IMR-90 (cell line): ENCODE measurements around the gene NUCB1. TPM values are rescaled to one million over a fixed set of nuclear protein-coding genes. Genes with fewer than 3 reads are reported as not detected.
A peak's percentile ranks its signal among the peaks of the same experiment; 100 is the strongest.

ENCODE experiments used
- ATAC-seq: fragments of 200-7000 bp; cut with Tn5 transposase; 2 replicates; pipeline ENCODE4 v1.9.1; 2020; ENCODE audit warnings: low read depth, mild to moderate bottlenecking, moderate library complexity
- BruUV-seq: library from RNA; stranded (reverse); fragments of 400-500 nt; replicated peaks from 2 replicates; lab custom pipeline; 2021; lab: Mats Ljungman, UMichigan
- CTCF ChIA-PET: fragments of 300-600 bp; formaldehyde crosslinking; extraction: SDS; loops from one replicate; lab custom pipeline; 2021; ENCODE audit warnings: antibody characterized with exemption; lab: Yijun Ruan, JAX
- POLR2A ChIA-PET: fragments of 300-600 bp; sonication (Branson Sonifier 250); formaldehyde crosslinking; loops from one replicate; lab custom pipeline; 2022; ENCODE audit warnings: antibody characterized with exemption; ENCODE audit not compliant: unreplicated experiment; lab: Charles Lee
- DNase-seq: peaks from one replicate; pipeline ENCODE4 v3.0.0; 2013
- H2AFZ ChIP-seq: replicated peaks from 2 replicates; pipeline ENCODE3; 2013; ENCODE audit warnings: low read length, mild to moderate bottlenecking; ENCODE audit not compliant: poor library complexity
- H2AK5ac ChIP-seq: 2 replicates; pipeline ENCODE4 v1.6.1; 2013; ENCODE audit warnings: low read depth, low read length, inconsistent platforms
- H2AK9ac ChIP-seq: replicated peaks from 2 replicates; pipeline ENCODE3; 2013; ENCODE audit warnings: mild to moderate bottlenecking, low read depth, low read length, moderate library complexity; ENCODE audit not compliant: poor library complexity
- H2BK120ac ChIP-seq: 2 replicates; pipeline ENCODE4 v1.6.1; 2013; ENCODE audit warnings: low read depth, low read length, inconsistent platforms
- H2BK15ac ChIP-seq: 3 replicates; pipeline ENCODE4 v1.6.1; 2013; ENCODE audit warnings: low read depth, low read length, inconsistent platforms
- H2BK20ac ChIP-seq: 2 replicates; pipeline ENCODE4 v1.6.1; 2013; ENCODE audit warnings: low read depth, mild to moderate bottlenecking, inconsistent platforms, low read length, moderate library complexity
- H2BK5ac ChIP-seq: 2 replicates; pipeline ENCODE4 v1.6.1; 2013; ENCODE audit warnings: mild to moderate bottlenecking, low read depth, low read length, inconsistent platforms; ENCODE audit not compliant: poor library complexity, severe bottlenecking
- H3K14ac ChIP-seq: replicated peaks from 2 replicates; pipeline ENCODE4 v1.6.1; 2013; ENCODE audit warnings: low read depth, low read length, inconsistent platforms
- H3K18ac ChIP-seq: 2 replicates; pipeline ENCODE4 v1.6.1; 2013; ENCODE audit warnings: low read depth, low read length, control low read depth
- H3K23ac ChIP-seq: 2 replicates; pipeline ENCODE4 v1.6.1; 2013; ENCODE audit warnings: low read depth, low read length, inconsistent platforms
- H3K27ac ChIP-seq: 2 replicates; pipeline ENCODE4 v1.5.1; 2013; ENCODE audit warnings: mild to moderate bottlenecking, control low read depth, low read length; ENCODE audit not compliant: insufficient read depth
- H3K27me3 ChIP-seq: 2 replicates; pipeline ENCODE4 v1.6.1; 2013; ENCODE audit warnings: low read length; ENCODE audit not compliant: control insufficient read depth, insufficient read depth
- H3K36me3 ChIP-seq: 2 replicates; pipeline ENCODE4 v1.6.1; 2013; ENCODE audit warnings: low read length, mixed read lengths; ENCODE audit not compliant: control insufficient read depth, insufficient read depth
- H3K4ac ChIP-seq: 2 replicates; pipeline ENCODE4 v1.6.1; 2013; ENCODE audit warnings: low read depth, low read length, inconsistent platforms
- H3K4me1 ChIP-seq: 2 replicates; pipeline ENCODE4 v1.6.1; 2013; ENCODE audit warnings: low read length, mixed read lengths; ENCODE audit not compliant: control insufficient read depth, insufficient read depth
- H3K4me2 ChIP-seq: 2 replicates; pipeline ENCODE4 v1.6.1; 2013; ENCODE audit warnings: low read depth, mild to moderate bottlenecking, control low read depth, low read length, moderate library complexity
- H3K4me3 ChIP-seq: 2 replicates; pipeline ENCODE4 v1.5.1; 2013; ENCODE audit warnings: low read depth, mild to moderate bottlenecking, control low read depth, low read length, moderate library complexity; ENCODE audit not compliant: insufficient read depth
- H3K56ac ChIP-seq: 2 replicates; pipeline ENCODE4 v1.6.1; 2013; ENCODE audit warnings: low read length, inconsistent platforms; ENCODE audit not compliant: insufficient read depth; ENCODE audit errors: extremely low read depth
- H3K79me1 ChIP-seq, 2 experiments: 2 replicates each; pipeline ENCODE4 v1.6.1; 2013; ENCODE audit warnings: low read length in 2 of 2, inconsistent platforms in 1 of 2, low read depth in 1 of 2
- H3K9ac ChIP-seq: 2 replicates; pipeline ENCODE4 v1.6.1; 2013; ENCODE audit warnings: low read depth, low read length, control low read depth
- H3K9me1 ChIP-seq: 2 replicates; pipeline ENCODE4 v1.6.1; 2013; ENCODE audit warnings: low read length, inconsistent platforms; ENCODE audit not compliant: insufficient read depth
- H3K9me3 ChIP-seq: 2 replicates; pipeline ENCODE4 v1.6.1; 2013; ENCODE audit warnings: low read length; ENCODE audit not compliant: control insufficient read depth, insufficient read depth
- H4K20me1 ChIP-seq: 2 replicates; pipeline ENCODE4 v1.6.1; 2013; ENCODE audit warnings: low read length, inconsistent platforms; ENCODE audit not compliant: insufficient read depth
- H4K5ac ChIP-seq: 2 replicates; pipeline ENCODE4 v1.6.1; 2013; ENCODE audit warnings: mild to moderate bottlenecking, low read depth, low read length, control low read depth
- H4K8ac ChIP-seq, 2 experiments: 2 replicates each; pipeline ENCODE4 v1.6.1; 2013; ENCODE audit warnings: low read depth in 2 of 2, low read length in 2 of 2, control low read depth in 1 of 2, inconsistent platforms in 1 of 2
- H4K91ac ChIP-seq: 2 replicates; pipeline ENCODE4 v1.6.1; 2013; ENCODE audit warnings: low read depth, low read length, inconsistent platforms; ENCODE audit not compliant: insufficient read depth
- BHLHE40 ChIP-seq: fragments of 150-350 bp; IDR thresholded peaks from 2 replicates; pipeline ENCODE4 v1.6.1; 2016; ENCODE audit warnings: mild to moderate bottlenecking, low read depth, low read length
- FOS ChIP-seq: fragments of 150-350 bp; IDR thresholded peaks from 2 replicates; pipeline ENCODE4 v1.6.1; 2016; ENCODE audit warnings: low read depth, low read length
- MAFK ChIP-seq: IDR thresholded peaks from 2 replicates; pipeline ENCODE4 v1.6.1; 2012; ENCODE audit warnings: low read depth, low read length, improper control_type of control experiment
- NFE2L2 ChIP-seq: fragments of 150-350 bp; IDR thresholded peaks from 2 replicates; pipeline ENCODE4 v1.6.1; 2016; ENCODE audit warnings: low read depth, mild to moderate bottlenecking, low read length
- RCOR1 ChIP-seq: IDR thresholded peaks from 2 replicates; pipeline ENCODE4 v1.6.1; 2012; ENCODE audit warnings: mild to moderate bottlenecking, low read length, improper control_type of control experiment; ENCODE audit not compliant: insufficient replicate concordance
- RFX5 ChIP-seq: IDR thresholded peaks from 2 replicates; pipeline ENCODE4 v1.8.0; 2012; ENCODE audit warnings: low read depth, mild to moderate bottlenecking, low read length, moderate library complexity
- WGBS, 2 experiments: methylation state at CpG; one replicate each; pipeline versions ENCODE4 v1.1.5 to v1.1.7; 2013; ENCODE audit warnings: missing lambda C conversion rate in 2 of 2; ENCODE audit not compliant: insufficient read length in 1 of 2; ENCODE audit errors: extremely low coverage in 2 of 2; 5-methylcytosine and 5-hydroxymethylcytosine counted together
- dilution Hi-C: fragments of 300-500 bp; cut with HindIII; formaldehyde crosslinking; loops from one replicate; pipeline ENCODE4 v1.14.3; 2018; ENCODE audit warnings: low sequenced_read_pairs; ENCODE audit not compliant: unreplicated experiment
- in situ Hi-C: fragments of 300-500 bp; cut with MboI; formaldehyde crosslinking; loops from 3 replicates; pipeline ENCODE4 v1.14.3; 2019; ENCODE audit warnings: low sequenced_read_pairs, inconsistent platforms, mixed read lengths
- intact Hi-C: fragments of 100-400 bp; cut with micrococcal nuclease; formaldehyde crosslinking; loops from 2 replicates; pipeline ENCODE4 v1.10.0; 2022
- polyA plus RNA-seq, 3 experiments: library from polyadenylated mRNA; depleted of rRNA; stranded (reverse); fragments of >200 nt; gene quantifications; 2 replicates each; pipeline ENCODE4 v1.2.3, GENCODE V29; 2012; ENCODE audit warnings: low replicate concordance in 1 of 3
- total RNA-seq: library from RNA; depleted of rRNA; stranded (reverse); fragments of >200 nt; gene quantifications from 2 replicates; pipeline ENCODE4 v1.2.3, GENCODE V29; 2012
- TF ChIP-seq, protein P1 (sequence below): conservative IDR thresholded peaks from 2 replicates; pipeline ENCODE4 v1.5.1; 2012; ENCODE audit warnings: mild to moderate bottlenecking, low read depth, low read length, improper control_type of control experiment

NUCB1 gene
- total and polyA plus RNA-seq, 2 of the 4 experiments (the other 2 are of a cell fraction), result 37.3 to 253 TPM

DNA sequence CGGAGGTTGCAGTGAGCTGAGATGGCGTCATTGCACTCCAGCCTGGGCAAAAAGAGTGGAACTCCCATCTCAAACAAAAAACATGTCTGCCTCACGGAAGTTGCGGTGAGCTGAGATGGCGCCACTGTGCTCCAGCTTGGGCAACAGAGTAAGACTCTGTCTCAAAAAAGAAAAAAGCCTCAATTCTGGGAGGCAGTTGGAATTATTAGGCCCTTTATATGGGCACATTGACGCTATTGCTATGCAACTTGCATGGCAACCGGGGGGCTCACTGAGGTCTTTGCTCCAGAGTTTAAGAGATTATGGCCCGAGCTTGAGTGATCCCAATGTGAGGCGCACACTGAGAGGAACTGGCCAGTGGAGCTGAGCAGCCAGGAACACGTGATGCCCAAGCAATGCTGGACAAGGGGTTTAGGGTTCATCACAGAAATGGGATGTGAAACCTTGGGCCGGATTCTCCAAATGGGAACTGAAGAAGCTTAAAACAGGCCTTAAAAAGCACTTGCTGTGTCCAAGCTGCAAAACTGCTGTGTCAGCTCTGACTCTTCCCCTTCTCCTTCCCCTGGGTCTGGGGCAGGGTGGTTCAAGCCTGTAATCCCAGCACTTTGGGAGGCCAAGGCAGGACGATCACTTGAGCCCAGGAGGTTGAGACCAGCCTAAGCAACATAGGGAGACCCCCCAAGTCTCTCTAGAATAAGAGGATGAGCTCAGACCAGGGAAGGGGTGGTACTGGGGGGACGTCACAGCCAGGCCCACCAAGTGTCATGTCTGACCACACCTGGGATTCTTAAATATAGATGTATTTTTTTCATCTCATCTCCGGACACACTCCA, 67.5 kb downstream of the NUCB1 start:
- H3K4me3 ChIP-seq, result peak overlapping the region; percentile 78; the same call in 1 of the 2 replicates
- H3K36me3 ChIP-seq, result peaks cover 32% of the 10 kb centered on the region
- no peak overlapping the region for H2BK120ac ChIP-seq
- no peak overlapping the region for H2AFZ ChIP-seq
- H4K91ac ChIP-seq, result no peak overlapping the region
- no peaks in the 10 kb centered on the region for H3K27me3 ChIP-seq
- BruUV-seq, result no TSS peak
- WGBS, 2 experiments, result 93% methylated on average over 3 of the region's 14 CpGs; no CpG with 5 or more reads in 1 of the 2 experiments
- H3K4me2 ChIP-seq, result peak overlapping the region; percentile 91; the same call in 1 of the 2 replicates
- in situ Hi-C loops (loop anchor here (10.0 kb wide), 1 partner anchor 323 kb away; the partner anchor contains the start of gene CA11), intact Hi-C loops (loop anchor here (10.0 kb wide), 1 partner anchor 323 kb away; the partner anchor contains the start of gene CA11), dilution Hi-C loops (no loop called here)
- H3K9me1 ChIP-seq, result peaks cover 11% of the 10 kb centered on the region
- H3K4ac ChIP-seq, result no peak overlapping the region
- peak; percentile 67 for DNase-seq
- peak overlapping the region; percentile 47 for H2AK9ac ChIP-seq
- CTCF ChIA-PET, result interaction anchor here (0.6 to 1.3 kb wide), 2 partner anchors 26 to 112 kb away, joined by 3 read pairs; partner anchors contain the start of genes GYS1 and RUVBL2
- POLR2A ChIA-PET, result interaction anchor here (0.6 to 1.0 kb wide), 5 partner anchors 25 to 176 kb away, joined by 3 to 4 read pairs (median 3); partner anchors contain the start of gene PPP1R15A
- TF ChIP-seq FOS (no peak), MAFK (peak; percentile 94), BHLHE40 (no peak), RCOR1 (no peak), NFE2L2 (peak; percentile 43; the same call in 1 of the 2 replicates), RFX5 (no peak)
- TF ChIP-seq, protein P1, sequence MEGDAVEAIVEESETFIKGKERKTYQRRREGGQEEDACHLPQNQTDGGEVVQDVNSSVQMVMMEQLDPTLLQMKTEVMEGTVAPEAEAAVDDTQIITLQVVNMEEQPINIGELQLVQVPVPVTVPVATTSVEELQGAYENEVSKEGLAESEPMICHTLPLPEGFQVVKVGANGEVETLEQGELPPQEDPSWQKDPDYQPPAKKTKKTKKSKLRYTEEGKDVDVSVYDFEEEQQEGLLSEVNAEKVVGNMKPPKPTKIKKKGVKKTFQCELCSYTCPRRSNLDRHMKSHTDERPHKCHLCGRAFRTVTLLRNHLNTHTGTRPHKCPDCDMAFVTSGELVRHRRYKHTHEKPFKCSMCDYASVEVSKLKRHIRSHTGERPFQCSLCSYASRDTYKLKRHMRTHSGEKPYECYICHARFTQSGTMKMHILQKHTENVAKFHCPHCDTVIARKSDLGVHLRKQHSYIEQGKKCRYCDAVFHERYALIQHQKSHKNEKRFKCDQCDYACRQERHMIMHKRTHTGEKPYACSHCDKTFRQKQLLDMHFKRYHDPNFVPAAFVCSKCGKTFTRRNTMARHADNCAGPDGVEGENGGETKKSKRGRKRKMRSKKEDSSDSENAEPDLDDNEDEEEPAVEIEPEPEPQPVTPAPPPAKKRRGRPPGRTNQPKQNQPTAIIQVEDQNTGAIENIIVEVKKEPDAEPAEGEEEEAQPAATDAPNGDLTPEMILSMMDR, result no peak
- no peak overlapping the region for H4K5ac ChIP-seq
- no peak overlapping the region; the same call in 1 of the 2 replicates for H3K27ac ChIP-seq
- H4K20me1 ChIP-seq, result peaks cover 45% of the 10 kb centered on the region
- no peak overlapping the region for H3K18ac ChIP-seq
- no peak overlapping the region for H3K9ac ChIP-seq
- H3K23ac ChIP-seq, result no peak overlapping the region; the same call in 1 of the 2 replicates
- no peak overlapping the region for H3K14ac ChIP-seq
- no peak overlapping the region for H2BK20ac ChIP-seq
- no peak overlapping the region for H3K56ac ChIP-seq
- H3K4me1 ChIP-seq, result peaks cover 16% of the 10 kb centered on the region
- peaks cover 0 to 45% of the 10 kb centered on the region in 2 experiments; a peak in 3 of 4 replicates for H3K79me1 ChIP-seq
- H2BK15ac ChIP-seq, result no peak overlapping the region
- H3K9me3 ChIP-seq, result no peaks in the 10 kb centered on the region
- ATAC-seq, result peak; percentile 0
- H2BK5ac ChIP-seq, result no peak overlapping the region
- H4K8ac ChIP-seq, result peak overlapping the region in 1 of 2 experiments; percentile 22; a peak in 1 of 4 replicates
- H2AK5ac ChIP-seq, result 0 out of 2 replicates have a peak overlapping the region, but pooled peaks have one; percentile 28
